ENCODE measurements around the gene TLK2.
A peak's percentile ranks its signal among the peaks of the same experiment; 100 is the strongest.
"Not testable (repeated sequence)": the region's sequence is repeated elsewhere in the genome, so short reads cannot be mapped to it uniquely, and the experiment has no call there.

Gene TLK2

GRCh38 chr17:62478424-62478879 lies at the start of gene TLK2:
Gene TLK2 (plus strand): TSS chr17:62478825. CDS start chr17:62481126, 2,301 bp downstream.
- peak; percentile 77 for DNase-seq

GRCh38 chr17:62435251-62435650 lies 43.4 kb upstream of the TLK2 start:
- not testable (repeated sequence) for DNase-seq

- DNase-seq = not testable (repeated sequence)
Measured at GRCh38 chr17:62441181-62441580, 37.4 kb upstream of the TLK2 start.

GRCh38 chr17:62444063-62444462 lies 34.6 kb upstream of the TLK2 start:
- DNase-seq = no peak

GRCh38 chr17:62445791-62446190 lies 32.8 kb upstream of the TLK2 start:
- DNase-seq = not testable (repeated sequence)

GRCh38 chr17:62452195-62452594 lies 26.4 kb upstream of the TLK2 start:
- not testable (repeated sequence) for DNase-seq

- DNase-seq = not testable (repeated sequence)
Measured at GRCh38 chr17:62453041-62453440, 25.6 kb upstream of the TLK2 start.

- DNase-seq = not testable (repeated sequence)
Measured at GRCh38 chr17:62453656-62454055, 25.0 kb upstream of the TLK2 start.

- DNase-seq = not testable (repeated sequence)
Measured at GRCh38 chr17:62454111-62454510, 24.5 kb upstream of the TLK2 start.

- DNase-seq = no peak
Measured at GRCh38 chr17:62456016-62456415, 22.6 kb upstream of the TLK2 start.

GRCh38 chr17:62458483-62458882 lies 20.1 kb upstream of the TLK2 start:
- DNase-seq = not testable (repeated sequence)

GRCh38 chr17:62464422-62464821 lies 14.2 kb upstream of the TLK2 start:
- DNase-seq = not testable (repeated sequence)

- DNase-seq = not testable (repeated sequence)
Measured at GRCh38 chr17:62465271-62465670, 13.4 kb upstream of the TLK2 start.

GRCh38 chr17:62470666-62471379 lies 7.8 kb upstream of the TLK2 start:
- peak; percentile 58 for DNase-seq

GRCh38 chr17:62471380-62471880 lies 7.2 kb upstream of the TLK2 start:
- DNase-seq = not testable (repeated sequence)

- not testable (repeated sequence) for DNase-seq
Measured at GRCh38 chr17:62473030-62473982, 5.3 kb upstream of the TLK2 start.

GRCh38 chr17:62477111-62477510 lies 1.5 kb upstream of the TLK2 start:
- not testable (repeated sequence) for DNase-seq

GRCh38 chr17:62477718-62478408 lies 762 bp upstream of the TLK2 start:
- DNase-seq = peak; percentile 35

GRCh38 chr17:62478880-62479638 lies 434 bp downstream of the TLK2 start:
- peak; percentile 48 for DNase-seq

GRCh38 chr17:62479639-62480258 lies 1.1 kb downstream of the TLK2 start:
- peak; percentile 13 for DNase-seq

- not testable (repeated sequence) for DNase-seq
Measured at GRCh38 chr17:62482553-62482952, 3.9 kb downstream of the TLK2 start.
